Coronary artery (tissue), 2 donors: ENCODE results near the gene AMOTL1.

ENCODE experiments used
- DNase-seq: peaks from one replicate; pipeline ENCODE4 v3.0.0-alpha.2; 2017; ENCODE audit warnings: low spot score
- H3K27ac ChIP-seq, 2 donors: fragments of 200-600 bp; sonication (generic); one replicate each; pipeline ENCODE4 v1.5.1; 2016 to 2019
- H3K4me3 ChIP-seq: fragments of 200-600 bp; sonication (generic); 2 replicates; pipeline ENCODE4 v1.5.1; 2016; ENCODE audit warnings: mild to moderate bottlenecking, moderate library complexity
- TF ChIP-seq, protein P1 (sequence below): fragments of 200-600 bp; sonication (generic); IDR thresholded peaks from one replicate; pipeline ENCODE4 v1.5.1; 2019; ENCODE audit warnings: antibody characterized with exemption

The AMOTL1 gene

DNA sequence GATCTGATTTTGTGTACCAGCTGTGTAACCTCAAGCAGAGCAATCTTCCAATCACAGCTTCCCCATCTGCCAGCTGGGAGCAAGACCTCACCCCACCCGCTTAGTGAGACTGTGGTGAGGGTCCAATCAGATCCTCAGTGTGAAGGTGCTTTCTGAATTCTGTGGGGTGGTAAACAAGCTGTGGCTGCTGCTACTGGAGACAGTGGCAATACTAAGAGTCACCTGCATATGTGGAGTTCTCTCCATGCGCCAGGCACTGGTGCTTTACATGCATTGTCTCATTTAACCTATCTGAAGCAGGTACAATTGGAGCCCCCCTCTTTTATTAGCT, 154.8 kb downstream of the AMOTL1 start:
- Histone ChIP-seq H3K27ac (no peak overlapping the region), H3K4me3 (no peak overlapping the region)
- TF ChIP-seq, protein P1, sequence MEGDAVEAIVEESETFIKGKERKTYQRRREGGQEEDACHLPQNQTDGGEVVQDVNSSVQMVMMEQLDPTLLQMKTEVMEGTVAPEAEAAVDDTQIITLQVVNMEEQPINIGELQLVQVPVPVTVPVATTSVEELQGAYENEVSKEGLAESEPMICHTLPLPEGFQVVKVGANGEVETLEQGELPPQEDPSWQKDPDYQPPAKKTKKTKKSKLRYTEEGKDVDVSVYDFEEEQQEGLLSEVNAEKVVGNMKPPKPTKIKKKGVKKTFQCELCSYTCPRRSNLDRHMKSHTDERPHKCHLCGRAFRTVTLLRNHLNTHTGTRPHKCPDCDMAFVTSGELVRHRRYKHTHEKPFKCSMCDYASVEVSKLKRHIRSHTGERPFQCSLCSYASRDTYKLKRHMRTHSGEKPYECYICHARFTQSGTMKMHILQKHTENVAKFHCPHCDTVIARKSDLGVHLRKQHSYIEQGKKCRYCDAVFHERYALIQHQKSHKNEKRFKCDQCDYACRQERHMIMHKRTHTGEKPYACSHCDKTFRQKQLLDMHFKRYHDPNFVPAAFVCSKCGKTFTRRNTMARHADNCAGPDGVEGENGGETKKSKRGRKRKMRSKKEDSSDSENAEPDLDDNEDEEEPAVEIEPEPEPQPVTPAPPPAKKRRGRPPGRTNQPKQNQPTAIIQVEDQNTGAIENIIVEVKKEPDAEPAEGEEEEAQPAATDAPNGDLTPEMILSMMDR: no peak
- no peak for DNase-seq

DNA sequence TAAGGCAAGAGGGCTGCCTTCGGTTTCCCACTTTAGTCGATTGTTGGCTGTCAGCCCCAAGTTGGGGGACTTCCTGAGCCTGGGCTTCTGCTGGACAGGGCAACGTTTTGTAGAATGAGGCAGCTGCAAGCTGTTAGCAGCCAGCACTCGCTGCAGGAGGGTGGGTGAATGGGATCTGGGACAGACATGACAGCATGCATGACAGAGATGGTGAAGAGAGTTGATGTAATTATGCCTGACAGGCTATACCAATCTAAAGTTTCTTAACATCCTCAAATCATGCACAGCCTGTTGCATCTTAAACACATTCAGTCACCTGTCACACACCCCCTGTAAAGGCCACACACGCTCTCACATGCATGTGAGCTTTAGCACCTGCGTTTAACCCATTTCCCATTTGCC, 156.0 kb downstream of the AMOTL1 start:
- no peak overlapping the region for H3K4me3 ChIP-seq
- DNase-seq: no peak
- TF ChIP-seq, protein P1: no peak
- no peak overlapping the region for H3K27ac ChIP-seq

DNA sequence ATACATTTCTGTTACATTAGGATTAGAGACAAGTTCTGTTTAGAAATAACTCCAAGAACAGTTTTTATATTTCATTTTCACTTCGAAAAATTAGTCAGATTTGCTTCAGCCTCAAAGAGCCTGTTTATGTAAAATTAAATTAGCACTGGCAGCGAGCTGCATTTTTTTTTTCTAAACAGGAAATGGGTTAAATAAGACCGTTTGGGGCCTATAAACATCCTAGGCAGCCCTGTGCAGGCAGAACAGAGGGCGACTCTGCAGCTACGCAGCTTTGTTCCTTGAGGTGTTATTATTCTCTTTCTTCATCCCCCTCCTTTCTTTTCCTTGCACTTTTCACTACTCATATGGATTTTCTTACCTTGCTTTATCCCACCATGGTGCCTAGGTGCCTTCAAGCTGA, 156.5 kb downstream of the AMOTL1 start:
- H3K27ac ChIP-seq: no peak overlapping the region
- H3K4me3 ChIP-seq: no peak overlapping the region
- TF ChIP-seq, protein P1: no peak
- no peak for DNase-seq

DNA sequence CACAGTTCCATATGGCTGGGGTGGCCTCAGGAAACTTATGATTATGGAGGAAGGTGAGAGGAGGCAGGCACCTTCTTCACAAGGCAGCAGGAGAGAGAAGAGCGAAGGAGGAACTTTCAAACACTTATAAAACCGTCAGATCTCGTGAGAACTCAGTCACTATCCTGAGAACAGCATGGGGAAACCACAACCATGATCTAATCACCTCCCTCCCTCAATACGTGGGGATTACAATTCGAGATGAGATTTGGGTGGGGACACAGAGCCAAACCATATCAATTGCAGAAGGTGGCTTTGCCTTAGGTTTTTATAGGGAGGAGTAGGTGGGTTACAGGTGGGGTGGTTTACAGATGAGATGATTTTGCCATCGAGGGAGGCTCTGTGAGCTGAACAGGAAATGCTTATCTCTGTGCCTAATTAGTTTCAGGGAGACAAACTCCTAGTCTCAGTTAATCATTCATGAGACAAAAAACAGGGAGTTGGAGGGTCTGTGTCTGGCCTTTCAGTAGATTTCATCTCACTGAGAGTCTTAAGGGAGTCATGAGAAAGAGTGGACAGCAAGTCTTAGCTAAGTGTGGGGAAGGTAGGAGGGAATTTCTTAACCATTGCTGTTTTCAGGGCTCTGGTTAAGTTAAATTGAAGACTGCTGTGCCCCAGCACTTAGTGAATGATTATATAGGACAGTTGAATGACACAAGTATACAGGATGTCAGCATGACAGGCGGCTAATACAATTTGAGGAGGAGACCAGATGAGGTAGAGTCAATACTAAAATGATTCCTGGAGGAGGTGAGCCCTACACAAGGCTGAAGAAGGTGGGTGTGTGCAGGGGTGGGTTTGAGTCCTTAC, 157.5 kb downstream of the AMOTL1 start:
- DNase-seq: no peak
- H3K4me3 ChIP-seq: no peak overlapping the region
- H3K27ac ChIP-seq: peak overlapping the region in 1 of 2 donors; percentile 77

DNA sequence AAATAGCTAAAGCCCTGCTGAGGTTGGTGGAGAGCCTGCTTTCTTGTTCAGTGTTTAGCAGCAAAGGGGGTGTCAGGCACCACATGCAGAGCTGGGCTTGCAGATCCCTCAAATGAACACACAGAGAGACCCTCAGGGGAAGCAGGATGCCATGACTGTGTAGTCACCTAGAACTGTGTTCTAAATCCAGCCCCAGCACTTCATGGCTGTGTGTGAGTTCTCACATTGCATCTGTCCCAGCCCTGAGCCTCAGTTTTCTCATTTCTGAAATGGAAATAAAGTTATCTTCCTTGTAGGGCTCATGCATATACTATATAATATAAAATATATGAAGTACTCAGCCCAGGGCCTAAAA, 158.1 kb downstream of the AMOTL1 start:
- no peak overlapping the region for H3K4me3 ChIP-seq
- peak overlapping the region in 1 of 2 donors; percentile 77 for H3K27ac ChIP-seq
- DNase-seq: no peak
- TF ChIP-seq, protein P1: no peak

More for the DNA sequence above, 157.5 kb downstream of the AMOTL1 start:
- TF ChIP-seq, protein P1: no peak
